Measurements from ENCODE around the gene MUC4.

DNA sequence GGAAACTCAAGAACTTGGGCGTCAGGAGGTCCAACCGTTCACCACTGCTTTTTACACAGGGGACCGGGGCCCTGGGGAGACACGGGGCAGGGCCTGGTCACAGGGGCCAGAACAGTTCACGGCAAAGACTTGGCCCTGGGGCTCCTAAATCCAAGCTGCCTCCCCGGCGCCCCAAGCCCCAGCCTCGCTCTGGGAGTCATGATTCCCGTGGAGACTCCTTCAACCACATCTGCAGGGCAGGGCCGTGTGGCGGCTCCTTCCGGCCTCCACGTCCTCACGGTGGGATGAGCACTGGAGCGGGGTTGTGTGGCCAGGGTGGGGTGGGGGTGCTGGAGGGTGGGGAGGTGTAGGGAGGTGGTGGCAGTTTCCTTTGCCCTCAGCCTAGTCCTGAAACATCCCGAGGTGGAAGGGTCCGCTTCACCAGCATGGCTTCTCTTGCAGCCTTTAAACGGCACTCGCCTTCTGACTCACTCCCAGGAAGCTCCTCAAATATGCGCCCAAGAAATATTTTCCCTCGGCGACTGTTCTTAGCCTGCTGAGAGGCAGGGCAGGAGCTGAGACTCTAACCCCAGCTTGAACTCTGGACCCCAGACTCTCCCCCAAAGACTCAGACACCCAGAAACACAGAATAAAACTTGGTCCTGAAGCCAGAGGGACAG, 1.8 kb downstream of the MUC4 start:
- TF ChIP-seq, protein P1, sequence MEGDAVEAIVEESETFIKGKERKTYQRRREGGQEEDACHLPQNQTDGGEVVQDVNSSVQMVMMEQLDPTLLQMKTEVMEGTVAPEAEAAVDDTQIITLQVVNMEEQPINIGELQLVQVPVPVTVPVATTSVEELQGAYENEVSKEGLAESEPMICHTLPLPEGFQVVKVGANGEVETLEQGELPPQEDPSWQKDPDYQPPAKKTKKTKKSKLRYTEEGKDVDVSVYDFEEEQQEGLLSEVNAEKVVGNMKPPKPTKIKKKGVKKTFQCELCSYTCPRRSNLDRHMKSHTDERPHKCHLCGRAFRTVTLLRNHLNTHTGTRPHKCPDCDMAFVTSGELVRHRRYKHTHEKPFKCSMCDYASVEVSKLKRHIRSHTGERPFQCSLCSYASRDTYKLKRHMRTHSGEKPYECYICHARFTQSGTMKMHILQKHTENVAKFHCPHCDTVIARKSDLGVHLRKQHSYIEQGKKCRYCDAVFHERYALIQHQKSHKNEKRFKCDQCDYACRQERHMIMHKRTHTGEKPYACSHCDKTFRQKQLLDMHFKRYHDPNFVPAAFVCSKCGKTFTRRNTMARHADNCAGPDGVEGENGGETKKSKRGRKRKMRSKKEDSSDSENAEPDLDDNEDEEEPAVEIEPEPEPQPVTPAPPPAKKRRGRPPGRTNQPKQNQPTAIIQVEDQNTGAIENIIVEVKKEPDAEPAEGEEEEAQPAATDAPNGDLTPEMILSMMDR (IDR thresholded peaks at IDR 0.05; ENCODE audit: borderline replicate concordance, extremely low read depth, low read length, poor library complexity, severe bottlenecking) = no peak
- TF ChIP-seq EZH2 (IDR thresholded peaks at IDR 0.05; ENCODE audit: borderline replicate concordance, low read depth, low read length, severe bottlenecking) = no peak

Data from DND-41 (cell line).